ENCODE results near the gene HSPA14.

The HSPA14 gene

GRCh38 chr10:14820010-14820774, 17.9 kb upstream of the HSPA14 start:
- no peak overlapping the region for H3K27ac ChIP-seq (ENCODE audit: low read depth in 2 of 2, low read length in 2 of 2)
- H3K36me3 ChIP-seq (ENCODE audit: control insufficient read depth in 2 of 2, insufficient read depth in 2 of 2, low read length in 2 of 2): no peaks in the 10 kb centered on the region
- peaks cover 0 to 3% of the 10 kb centered on the region in 2 donors for H3K4me1 ChIP-seq (ENCODE audit: control insufficient read depth in 2 of 2, insufficient read depth in 2 of 2, low read length in 2 of 2)
- H3K4me3 ChIP-seq (ENCODE audit: low read length in 2 of 2): no peak overlapping the region
- H3K9ac ChIP-seq (ENCODE audit: low read depth in 1 of 2, low read length in 2 of 2): no peak overlapping the region
- no peaks in the 10 kb centered on the region for H3K27me3 ChIP-seq (ENCODE audit: control insufficient read depth in 2 of 2, insufficient read depth in 2 of 2, low read length in 2 of 2)
- no peaks in the 10 kb centered on the region for H3K9me3 ChIP-seq (ENCODE audit: control insufficient read depth in 2 of 2, low read length in 2 of 2)

- Histone ChIP-seq H3K27ac (ENCODE audit: low read depth in 2 of 2, low read length in 2 of 2) (no peak overlapping the region), H3K36me3 (ENCODE audit: control insufficient read depth in 2 of 2, insufficient read depth in 2 of 2, low read length in 2 of 2) (no peaks in the 10 kb centered on the region), H3K27me3 (ENCODE audit: control insufficient read depth in 2 of 2, insufficient read depth in 2 of 2, low read length in 2 of 2) (no peaks in the 10 kb centered on the region), H3K4me1 (ENCODE audit: control insufficient read depth in 2 of 2, insufficient read depth in 2 of 2, low read length in 2 of 2) (peaks cover 0 to 3% of the 10 kb centered on the region in 2 donors), H3K9ac (ENCODE audit: low read depth in 1 of 2, low read length in 2 of 2) (no peak overlapping the region), H3K4me3 (ENCODE audit: low read length in 2 of 2) (no peak overlapping the region), H3K9me3 (ENCODE audit: control insufficient read depth in 2 of 2, low read length in 2 of 2) (no peaks in the 10 kb centered on the region)
Measured at GRCh38 chr10:14820775-14821154, 17.3 kb upstream of the HSPA14 start.

GRCh38 chr10:14821635-14822375, 16.3 kb upstream of the HSPA14 start:
- Histone ChIP-seq H3K4me3 (ENCODE audit: low read length in 2 of 2) (no peak overlapping the region), H3K9me3 (ENCODE audit: control insufficient read depth in 2 of 2, low read length in 2 of 2) (no peaks in the 10 kb centered on the region), H3K9ac (ENCODE audit: low read depth in 1 of 2, low read length in 2 of 2) (no peak overlapping the region), H3K27ac (ENCODE audit: low read depth in 2 of 2, low read length in 2 of 2) (no peak overlapping the region), H3K36me3 (ENCODE audit: control insufficient read depth in 2 of 2, insufficient read depth in 2 of 2, low read length in 2 of 2) (no peaks in the 10 kb centered on the region), H3K4me1 (ENCODE audit: control insufficient read depth in 2 of 2, insufficient read depth in 2 of 2, low read length in 2 of 2) (peaks cover 0 to 3% of the 10 kb centered on the region in 2 donors), H3K27me3 (ENCODE audit: control insufficient read depth in 2 of 2, insufficient read depth in 2 of 2, low read length in 2 of 2) (no peaks in the 10 kb centered on the region)

- peaks cover 0 to 3% of the 10 kb centered on the region in 2 donors for H3K4me1 ChIP-seq (ENCODE audit: control insufficient read depth in 2 of 2, insufficient read depth in 2 of 2, low read length in 2 of 2)
- H3K4me3 ChIP-seq (ENCODE audit: low read length in 2 of 2): no peak overlapping the region
- H3K9me3 ChIP-seq (ENCODE audit: control insufficient read depth in 2 of 2, low read length in 2 of 2): no peaks in the 10 kb centered on the region
- H3K27me3 ChIP-seq (ENCODE audit: control insufficient read depth in 2 of 2, insufficient read depth in 2 of 2, low read length in 2 of 2): no peaks in the 10 kb centered on the region
- H3K36me3 ChIP-seq (ENCODE audit: control insufficient read depth in 2 of 2, insufficient read depth in 2 of 2, low read length in 2 of 2): no peaks in the 10 kb centered on the region
- no peak overlapping the region for H3K27ac ChIP-seq (ENCODE audit: low read depth in 2 of 2, low read length in 2 of 2)
- H3K9ac ChIP-seq (ENCODE audit: low read depth in 1 of 2, low read length in 2 of 2): no peak overlapping the region
Measured at GRCh38 chr10:14822879-14823755, 15.0 kb upstream of the HSPA14 start.

- H3K9ac ChIP-seq (ENCODE audit: low read depth in 1 of 2, low read length in 2 of 2): no peak overlapping the region
- H3K36me3 ChIP-seq (ENCODE audit: control insufficient read depth in 2 of 2, insufficient read depth in 2 of 2, low read length in 2 of 2): no peaks in the 10 kb centered on the region
- H3K27me3 ChIP-seq (ENCODE audit: control insufficient read depth in 2 of 2, insufficient read depth in 2 of 2, low read length in 2 of 2): no peaks in the 10 kb centered on the region
- H3K27ac ChIP-seq (ENCODE audit: low read depth in 2 of 2, low read length in 2 of 2): no peak overlapping the region
- H3K9me3 ChIP-seq (ENCODE audit: control insufficient read depth in 2 of 2, low read length in 2 of 2): no peaks in the 10 kb centered on the region
- H3K4me3 ChIP-seq (ENCODE audit: low read length in 2 of 2): no peak overlapping the region
- H3K4me1 ChIP-seq (ENCODE audit: control insufficient read depth in 2 of 2, insufficient read depth in 2 of 2, low read length in 2 of 2): peaks cover 0 to 3% of the 10 kb centered on the region in 2 donors
Measured at GRCh38 chr10:14823966-14824365, 14.1 kb upstream of the HSPA14 start.

GRCh38 chr10:14826076-14826829, 11.9 kb upstream of the HSPA14 start:
- Histone ChIP-seq H3K9me3 (ENCODE audit: control insufficient read depth in 2 of 2, low read length in 2 of 2) (no peaks in the 10 kb centered on the region), H3K4me1 (ENCODE audit: control insufficient read depth in 2 of 2, insufficient read depth in 2 of 2, low read length in 2 of 2) (peaks cover 0 to 3% of the 10 kb centered on the region in 2 donors), H3K9ac (ENCODE audit: low read depth in 1 of 2, low read length in 2 of 2) (no peak overlapping the region), H3K27ac (ENCODE audit: low read depth in 2 of 2, low read length in 2 of 2) (no peak overlapping the region), H3K4me3 (ENCODE audit: low read length in 2 of 2) (no peak overlapping the region), H3K27me3 (ENCODE audit: control insufficient read depth in 2 of 2, insufficient read depth in 2 of 2, low read length in 2 of 2) (no peaks in the 10 kb centered on the region), H3K36me3 (ENCODE audit: control insufficient read depth in 2 of 2, insufficient read depth in 2 of 2, low read length in 2 of 2) (no peaks in the 10 kb centered on the region)

GRCh38 chr10:14833106-14833505, 5.0 kb upstream of the HSPA14 start:
- H3K9me3 ChIP-seq (ENCODE audit: control insufficient read depth in 2 of 2, low read length in 2 of 2): no peaks in the 10 kb centered on the region
- no peak overlapping the region for H3K27ac ChIP-seq (ENCODE audit: low read depth in 2 of 2, low read length in 2 of 2)
- no peaks in the 10 kb centered on the region for H3K36me3 ChIP-seq (ENCODE audit: control insufficient read depth in 2 of 2, insufficient read depth in 2 of 2, low read length in 2 of 2)
- no peak overlapping the region for H3K9ac ChIP-seq (ENCODE audit: low read depth in 1 of 2, low read length in 2 of 2)
- H3K27me3 ChIP-seq (ENCODE audit: control insufficient read depth in 2 of 2, insufficient read depth in 2 of 2, low read length in 2 of 2): no peaks in the 10 kb centered on the region
- no peak overlapping the region for H3K4me3 ChIP-seq (ENCODE audit: low read length in 2 of 2)
- peaks cover 0 to 12% of the 10 kb centered on the region in 2 donors for H3K4me1 ChIP-seq (ENCODE audit: control insufficient read depth in 2 of 2, insufficient read depth in 2 of 2, low read length in 2 of 2)

GRCh38 chr10:14836208-14836607, 1.9 kb upstream of the HSPA14 start:
- Histone ChIP-seq H3K9ac (ENCODE audit: low read depth in 1 of 2, low read length in 2 of 2) (no peak overlapping the region), H3K27ac (ENCODE audit: low read depth in 2 of 2, low read length in 2 of 2) (no peak overlapping the region), H3K4me3 (ENCODE audit: low read length in 2 of 2) (no peak overlapping the region), H3K4me1 (ENCODE audit: control insufficient read depth in 2 of 2, insufficient read depth in 2 of 2, low read length in 2 of 2) (peaks cover 5 to 12% of the 10 kb centered on the region in 2 donors), H3K27me3 (ENCODE audit: control insufficient read depth in 2 of 2, insufficient read depth in 2 of 2, low read length in 2 of 2) (no peaks in the 10 kb centered on the region), H3K36me3 (ENCODE audit: control insufficient read depth in 2 of 2, insufficient read depth in 2 of 2, low read length in 2 of 2) (peaks cover 3 to 4% of the 10 kb centered on the region in 2 donors), H3K9me3 (ENCODE audit: control insufficient read depth in 2 of 2, low read length in 2 of 2) (no peaks in the 10 kb centered on the region)

- no peaks in the 10 kb centered on the region for H3K27me3 ChIP-seq (ENCODE audit: control insufficient read depth in 2 of 2, insufficient read depth in 2 of 2, low read length in 2 of 2)
- H3K9me3 ChIP-seq (ENCODE audit: control insufficient read depth in 2 of 2, low read length in 2 of 2): no peaks in the 10 kb centered on the region
- H3K4me1 ChIP-seq (ENCODE audit: control insufficient read depth in 2 of 2, insufficient read depth in 2 of 2, low read length in 2 of 2): peaks cover 5 to 12% of the 10 kb centered on the region in 2 donors
- peak overlapping the region; percentile 96 to 97 for H3K9ac ChIP-seq (ENCODE audit: low read depth in 1 of 2, low read length in 2 of 2)
- peak overlapping the region; percentile 80 to 95 for H3K4me3 ChIP-seq (ENCODE audit: low read length in 2 of 2)
- H3K27ac ChIP-seq (ENCODE audit: low read depth in 2 of 2, low read length in 2 of 2): peak overlapping the region; percentile 93 to 96
- H3K36me3 ChIP-seq (ENCODE audit: control insufficient read depth in 2 of 2, insufficient read depth in 2 of 2, low read length in 2 of 2): peaks cover 12 to 13% of the 10 kb centered on the region in 2 donors
Measured at GRCh38 chr10:14837003-14837756, 926 bp upstream of the HSPA14 start.

Measured in mucosa of rectum (tissue), 2 donors.